GM12875 (cell line): Measurements from ENCODE around the gene SLC35E2B.

Experiments
- H3K4me3 ChIP-seq: one replicate; pipeline ENCODE4 v1.5.1; 2011; ENCODE audit warnings: low read depth, low read length, control low read depth
- CTCF ChIP-seq: IDR thresholded peaks from 2 replicates; pipeline ENCODE4 v1.5.1; 2011; ENCODE audit warnings: low read depth, mild to moderate bottlenecking, control low read depth, inconsistent platforms, low read length, moderate library complexity, borderline replicate concordance; ENCODE audit not compliant: insufficient read depth

Gene SLC35E2B

GRCh38 chr1:1621173-1622009, 71.2 kb downstream of the SLC35E2B start:
- TF ChIP-seq CTCF: no peak
- H3K4me3 ChIP-seq: no peak overlapping the region

GRCh38 chr1:1620433-1621139, 72.0 kb downstream of the SLC35E2B start:
- no peak overlapping the region for H3K4me3 ChIP-seq
- no peak for TF ChIP-seq CTCF

GRCh38 chr1:1619917-1620361, 72.7 kb downstream of the SLC35E2B start:
- TF ChIP-seq CTCF: peak; percentile 54
- H3K4me3 ChIP-seq: no peak overlapping the region

- H3K4me3 ChIP-seq: no peak overlapping the region
- TF ChIP-seq CTCF: no peak
Measured at GRCh38 chr1:1618396-1619068, 74.1 kb downstream of the SLC35E2B start.

GRCh38 chr1:1617925-1618324, 74.7 kb downstream of the SLC35E2B start:
- H3K4me3 ChIP-seq: no peak overlapping the region
- TF ChIP-seq CTCF: no peak

GRCh38 chr1:1617516-1617915, 75.1 kb downstream of the SLC35E2B start:
- H3K4me3 ChIP-seq: no peak overlapping the region
- TF ChIP-seq CTCF: no peak

GRCh38 chr1:1616838-1617237, 75.8 kb downstream of the SLC35E2B start:
- TF ChIP-seq CTCF: no peak
- peak overlapping the region; percentile 89 for H3K4me3 ChIP-seq
